HG02970 (cell line): ENCODE measurements around the gene NRIP2.
A peak's percentile ranks its signal among the peaks of the same experiment; 100 is the strongest.
"Not testable (repeated sequence)": the region's sequence is repeated elsewhere in the genome, so short reads cannot be mapped to it uniquely, and the experiment has no call there.

Experiments
- ATAC-seq: cut with Tn5 transposase; IDR thresholded peaks from one replicate; pipeline ENCODE4 v1.9.1; 2021; ENCODE audit warnings: mild to moderate bottlenecking, moderate library complexity, moderate number of reproducible peaks; ENCODE audit not compliant: unreplicated experiment, low FRiP score

The NRIP2 gene

DNA sequence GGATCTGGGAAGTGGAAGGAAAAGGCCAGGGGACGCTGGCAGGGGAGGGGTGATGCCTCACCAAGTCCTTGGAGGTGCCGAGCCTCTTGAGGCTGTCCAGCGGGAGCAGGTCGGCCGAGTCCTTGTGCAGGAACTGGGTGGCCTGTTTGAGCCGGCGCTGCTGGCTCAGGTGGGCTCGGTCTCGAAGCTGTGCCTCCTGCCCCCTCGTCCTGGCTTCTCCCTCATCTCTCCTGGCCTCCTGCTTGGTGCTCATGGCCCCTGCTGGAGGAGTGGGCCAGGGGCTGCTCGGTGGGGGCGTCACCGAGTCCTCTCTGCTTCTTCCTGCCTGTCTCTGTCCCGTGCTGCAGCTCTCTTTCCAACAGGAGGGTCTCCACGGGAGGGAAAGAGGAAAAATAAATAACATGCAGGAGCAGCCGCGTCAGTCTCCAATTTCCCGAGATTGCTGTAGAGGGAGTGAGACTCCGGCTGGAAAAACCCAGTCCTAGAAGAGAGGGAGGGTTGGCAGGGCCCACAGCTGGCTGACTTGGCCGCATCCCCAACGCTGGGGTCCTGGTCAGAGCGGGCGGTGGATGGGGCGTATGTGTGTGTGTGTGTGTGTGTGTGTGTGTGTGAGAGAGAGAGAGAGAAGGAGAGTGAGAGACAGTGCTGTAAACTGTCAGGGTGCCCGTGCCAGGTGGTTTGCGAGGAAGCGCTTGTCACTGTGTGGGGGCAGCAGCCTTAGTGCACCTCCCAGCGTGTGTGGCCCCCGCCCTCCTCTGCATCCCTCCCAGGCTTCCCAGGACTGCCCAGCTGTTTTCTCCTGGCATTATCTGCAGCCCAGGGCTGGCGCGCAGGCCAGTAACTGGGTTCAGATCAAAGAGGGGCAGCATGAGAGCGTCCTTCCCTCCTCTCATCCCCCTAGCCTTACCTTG lies at the start of gene NRIP2:
NRIP2 (minus strand) TSS at position 455 of the 911 bp plus-strand sequence; CDS start at position 403, 52 bp downstream.
- ATAC-seq = no peak

- ATAC-seq = no peak
These were observed 45.0 kb upstream of the NRIP2 start for GRCh38 chr12:2879853-2880252.

- no peak for ATAC-seq
These were observed 43.3 kb upstream of the NRIP2 start for GRCh38 chr12:2877953-2878732.

- ATAC-seq = peak; percentile 85
These were observed 42.5 kb upstream of the NRIP2 start, which contains the start of the genes FOXM1 and RHNO1 for GRCh38 chr12:2877047-2877952. FOXM1 (minus strand) TSS chr12:2877174; CDS start chr12:2874478, 2,696 bp downstream. RHNO1 (plus strand) TSS chr12:2877223; CDS start chr12:2885367, 8,144 bp downstream.

DNA sequence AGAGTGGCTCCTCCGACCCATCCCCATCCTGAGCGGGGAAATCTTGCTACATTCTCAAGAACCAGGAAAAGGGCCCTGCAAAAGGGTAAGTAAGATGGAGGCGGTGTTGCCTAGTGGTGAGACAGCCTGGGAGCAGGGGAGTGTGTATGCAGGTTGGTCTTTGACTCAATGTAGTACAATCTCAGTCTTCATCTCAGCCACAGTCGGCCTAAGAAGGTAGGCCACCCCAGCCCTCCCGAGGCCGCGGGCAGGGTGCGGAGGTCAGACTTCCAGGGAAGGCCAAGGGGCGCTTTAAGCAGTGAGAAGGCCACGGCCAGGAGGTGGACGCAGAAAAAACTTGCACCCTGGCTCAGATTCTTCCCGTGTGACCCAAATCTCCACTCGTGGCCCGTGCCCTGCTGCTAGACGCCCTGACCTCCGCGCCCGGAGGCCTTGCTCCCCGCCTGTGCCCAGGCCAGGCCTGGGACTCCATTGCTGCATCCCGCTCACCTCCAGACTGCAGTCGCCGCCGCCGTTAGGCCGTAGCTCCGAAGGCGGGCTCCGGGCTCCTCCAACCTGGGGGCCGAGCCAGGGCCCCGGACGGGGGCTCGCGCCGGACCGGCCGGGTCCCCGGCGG lies 41.7 kb upstream of the NRIP2 start:
- ATAC-seq = peak; percentile 10

DNA sequence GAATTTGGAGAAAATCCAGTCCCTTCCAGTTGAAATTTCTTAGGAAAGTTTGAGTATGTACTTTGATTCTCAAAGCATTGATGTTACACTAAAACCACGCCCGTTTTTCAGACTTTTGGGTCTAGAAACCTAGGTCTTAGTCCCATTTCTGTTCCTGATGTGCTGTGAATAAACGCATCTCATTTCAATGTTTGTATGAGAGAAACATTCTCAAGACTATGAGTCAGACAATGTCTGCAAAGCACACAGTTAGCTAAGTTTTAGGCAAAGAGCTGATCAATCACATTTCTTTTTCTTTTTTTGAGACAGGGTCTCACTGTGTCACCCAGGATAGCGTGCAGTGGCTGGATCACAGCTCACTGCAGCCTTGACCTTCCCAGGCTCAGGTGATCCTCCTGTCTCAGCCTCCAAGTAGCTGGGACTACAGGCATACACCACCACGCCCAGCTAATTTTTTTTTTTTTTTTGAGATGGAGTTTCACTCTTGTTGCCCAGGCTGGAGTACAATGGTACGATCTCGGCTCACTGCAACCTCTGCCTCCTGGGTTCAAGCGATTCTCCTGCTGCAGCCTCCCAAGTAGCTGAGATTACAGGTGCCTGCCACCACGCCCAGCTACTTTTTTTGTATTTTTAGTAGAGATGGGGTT lies 34.3 kb upstream of the NRIP2 start:
- ATAC-seq = not testable (repeated sequence)

GRCh38 chr12:2864198-2864597 lies 29.4 kb upstream of the NRIP2 start:
- no peak for ATAC-seq

DNA sequence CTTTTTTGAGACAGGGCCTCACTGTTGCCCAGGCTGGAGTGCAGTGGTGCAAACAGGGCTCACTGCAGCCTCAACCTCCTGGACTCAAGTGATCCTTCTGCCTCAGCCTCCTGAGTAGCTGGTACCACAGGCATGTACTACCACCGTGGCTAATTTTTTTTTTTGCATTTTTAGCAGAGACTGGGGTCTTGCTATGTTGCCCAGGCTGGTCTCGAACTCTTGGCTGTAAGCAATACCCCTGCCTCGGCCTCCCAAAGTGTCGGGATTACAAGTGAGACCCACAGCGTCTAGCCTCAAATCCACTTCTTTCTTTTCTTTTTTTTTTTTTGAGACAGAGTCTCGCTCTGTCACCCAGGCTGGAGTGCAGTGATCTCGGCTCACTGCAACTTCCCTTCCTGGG lies 28.6 kb upstream of the NRIP2 start:
- ATAC-seq = not testable (repeated sequence)

DNA sequence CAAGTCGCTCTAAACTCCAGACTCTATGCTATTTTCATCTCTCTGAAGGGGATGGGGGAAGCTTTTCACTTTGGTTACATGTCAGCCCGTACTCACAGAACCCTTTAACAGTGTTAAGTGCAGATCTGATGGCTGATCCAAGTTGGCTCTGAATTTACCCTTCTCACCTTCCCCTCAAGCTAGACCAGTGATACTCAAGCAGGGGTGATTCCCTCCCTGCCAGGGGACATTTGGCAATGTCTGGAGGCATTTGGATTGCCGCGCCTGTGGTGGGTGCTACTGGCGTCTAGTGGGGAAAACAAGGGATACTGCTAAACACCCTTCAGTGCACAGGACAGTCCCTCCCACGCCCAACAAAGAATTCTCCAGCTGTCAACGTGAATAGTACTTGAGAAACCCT lies 28.0 kb upstream of the NRIP2 start:
- ATAC-seq = no peak

- no peak for ATAC-seq
These were observed 25.3 kb upstream of the NRIP2 start for GRCh38 chr12:2860170-2860569.

GRCh38 chr12:2858944-2859421 lies 24.1 kb upstream of the NRIP2 start:
- ATAC-seq = no peak

- ATAC-seq = no peak
These were observed 23.5 kb upstream of the NRIP2 start for GRCh38 chr12:2858334-2858733.

GRCh38 chr12:2857576-2857975 lies 22.7 kb upstream of the NRIP2 start:
- ATAC-seq = no peak

- no peak for ATAC-seq
These were observed 22.2 kb upstream of the NRIP2 start, which contains the start of gene TEX52 for GRCh38 chr12:2857021-2857431. TEX52 (minus strand) TSS chr12:2857039; CDS start chr12:2857026, 13 bp downstream.

DNA sequence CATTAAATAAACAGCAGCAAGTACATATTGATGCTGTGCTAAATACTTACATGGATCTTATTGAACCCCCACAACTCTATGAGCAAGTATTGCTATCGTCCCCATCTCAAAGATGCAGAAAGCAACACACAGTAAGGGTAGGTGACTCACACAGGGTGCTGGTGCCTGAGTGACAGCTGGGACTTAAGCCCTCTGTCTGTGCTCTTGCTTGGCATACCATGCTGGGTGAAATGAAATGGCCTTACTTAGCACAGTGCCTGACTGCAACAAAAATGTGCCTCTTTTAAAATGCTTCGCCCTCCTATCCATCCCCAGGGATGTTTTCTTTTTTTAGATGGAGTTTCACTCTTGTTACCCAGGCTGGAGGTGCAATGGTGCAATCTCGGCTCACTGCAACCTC lies 21.2 kb upstream of the NRIP2 start:
- no peak for ATAC-seq

DNA sequence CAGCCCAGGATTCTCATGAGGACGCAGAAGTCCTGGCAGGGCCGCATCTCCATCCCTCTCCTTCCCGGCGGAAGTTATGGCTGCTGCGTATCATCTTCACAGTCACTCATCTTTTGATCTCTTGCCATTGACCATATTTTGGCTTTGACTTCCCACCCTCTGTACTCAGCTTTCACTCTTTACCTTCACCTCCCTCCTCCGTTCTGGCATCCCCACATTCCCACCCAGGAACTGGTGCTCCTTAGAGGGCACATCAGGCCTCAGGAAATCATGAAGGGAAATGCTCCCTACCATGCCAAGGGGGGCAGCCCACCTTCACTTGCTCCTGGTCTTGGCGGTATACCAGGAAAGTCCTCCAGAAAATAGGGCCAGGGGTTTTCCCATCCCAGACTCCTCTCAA lies 20.7 kb upstream of the NRIP2 start:
- ATAC-seq = no peak

GRCh38 chr12:2854669-2855453 lies 20.0 kb upstream of the NRIP2 start:
- no peak for ATAC-seq

DNA sequence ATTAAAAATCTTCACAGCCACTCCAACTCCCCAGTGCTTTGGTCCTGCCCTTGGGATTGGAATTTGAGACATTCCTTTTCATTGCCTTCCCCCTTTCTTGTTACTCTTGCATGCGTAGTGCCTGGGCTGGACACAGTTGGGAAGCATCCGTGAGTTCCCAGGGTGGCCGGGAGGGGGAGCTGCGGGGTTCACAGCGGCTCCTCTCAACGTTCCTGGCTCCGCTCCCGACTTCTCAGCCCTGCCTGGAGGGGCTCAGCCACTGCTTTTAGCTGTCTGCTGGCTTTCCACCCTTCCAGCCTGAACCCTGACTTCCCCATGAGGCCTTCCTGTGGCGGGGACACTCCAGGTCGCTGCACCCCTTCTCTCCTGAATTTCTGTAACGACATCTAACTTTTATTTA lies 18.8 kb upstream of the NRIP2 start:
- ATAC-seq = no peak
